SK-N-MC (cell line): ENCODE measurements around the gene WDFY4.

Experiments
- EZH2 ChIP-seq: fragments of 200-600 bp; sonication (generic); IDR thresholded peaks from one replicate; pipeline ENCODE4 v1.6.1; 2017; ENCODE audit warnings: antibody characterized with exemption
- POLR2AphosphoS5 ChIP-seq: IDR thresholded peaks from 2 replicates; pipeline ENCODE4 v1.6.1; 2012; ENCODE audit warnings: mild to moderate bottlenecking, low read depth, low read length, borderline replicate concordance

DNA sequence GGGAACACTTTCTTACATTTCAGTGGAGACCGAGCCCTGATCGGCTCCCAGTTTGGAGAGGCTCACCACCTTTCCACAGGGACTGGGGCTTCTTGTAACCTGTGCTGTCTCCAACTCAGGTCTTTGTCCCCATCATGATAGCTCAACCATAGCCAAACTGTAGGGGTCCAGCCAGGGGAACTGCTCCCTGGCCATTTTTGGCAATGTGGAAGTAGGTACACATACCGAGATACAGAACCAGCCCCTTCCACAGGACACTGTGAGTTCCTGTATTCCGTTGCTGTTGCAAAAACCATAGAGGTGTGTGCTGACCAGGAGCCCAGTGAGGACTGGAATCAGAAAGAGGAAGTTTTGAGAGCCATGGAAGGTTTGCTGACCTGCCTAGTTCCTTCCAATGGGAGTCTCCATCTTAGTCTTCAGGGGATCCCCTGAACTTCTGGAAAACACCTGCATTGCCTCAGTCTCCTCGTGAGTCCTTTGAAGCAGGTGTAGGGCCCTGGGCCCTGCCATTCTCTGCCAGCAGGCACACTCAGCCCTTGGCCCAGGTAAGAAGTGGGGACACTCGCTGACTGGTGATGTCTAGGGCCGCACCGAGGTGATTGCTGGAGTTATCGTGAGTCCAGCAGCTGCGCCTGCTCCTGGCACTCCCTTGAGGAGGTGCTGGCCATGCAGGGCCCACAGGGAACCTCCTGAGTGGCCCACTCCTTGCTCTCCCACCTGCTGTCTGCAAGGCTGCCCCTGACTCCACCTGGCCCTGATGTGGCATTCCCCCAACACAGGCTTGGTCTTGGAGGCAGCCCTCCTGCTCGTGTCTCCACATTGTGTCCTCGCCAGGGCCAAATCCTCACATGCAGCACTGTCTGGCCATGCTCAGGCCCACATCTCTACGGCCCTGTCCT is 11.2 kb downstream of the WDFY4 start:
- TF ChIP-seq POLR2AphosphoS5 (no peak), EZH2 (no peak)
